ENCODE data around the gene CCR1. TPM values are rescaled to one million over a fixed set of nuclear protein-coding genes. Genes with fewer than 3 reads are reported as not detected.

Gene CCR1
- total RNA-seq, 4 donors from 2014 or later: 4.0 to 25.2 (median 8.6) TPM

- no peaks in the 10 kb centered on the region for H3K36me3 ChIP-seq
- H3K9me3 ChIP-seq: no peaks in the 10 kb centered on the region
- 78 to 82% methylated on average over 2 of the region's 2 CpGs for WGBS, 2 donors
- no peak for DNase-seq (ENCODE audit: low spot score in 2 of 2)
- no peak overlapping the region for H3K4me3 ChIP-seq
- no peak for TF ChIP-seq POLR2A (IDR thresholded peaks at IDR 0.05)
- TF ChIP-seq EP300 (IDR thresholded peaks at IDR 0.05): no peak
- TF ChIP-seq CTCF (IDR thresholded peaks at IDR 0.05): no peak
- no peaks in the 10 kb centered on the region for H3K27me3 ChIP-seq
- no peak overlapping the region for H3K27ac ChIP-seq
- peaks cover 0 to 7% (median 0%) of the 10 kb centered on the region in 4 donors for H3K4me1 ChIP-seq
These were observed 31.8 kb upstream of the CCR1 start for GRCh38 chr3:46239952-46240351.

GRCh38 chr3:46239301-46239938 is 31.3 kb upstream of the CCR1 start:
- WGBS, 2 donors: 69 to 75% methylated on average over 3 of the region's 3 CpGs
- TF ChIP-seq CTCF (IDR thresholded peaks at IDR 0.05) (no peak), POLR2A (IDR thresholded peaks at IDR 0.05) (no peak), EP300 (IDR thresholded peaks at IDR 0.05) (no peak)
- DNase-seq (ENCODE audit: low spot score in 2 of 2): no peak
- Histone ChIP-seq H3K4me3 (no peak overlapping the region), H3K36me3 (no peaks in the 10 kb centered on the region), H3K27me3 (no peaks in the 10 kb centered on the region), H3K9me3 (no peaks in the 10 kb centered on the region), H3K27ac (no peak overlapping the region), H3K4me1 (peaks cover 0 to 7% (median 0%) of the 10 kb centered on the region in 4 donors)

GRCh38 chr3:46238386-46238785 is 30.3 kb upstream of the CCR1 start:
- H3K4me1 ChIP-seq: peaks cover 0 to 7% (median 0%) of the 10 kb centered on the region in 4 donors
- no peak overlapping the region for H3K27ac ChIP-seq
- no peaks in the 10 kb centered on the region for H3K27me3 ChIP-seq
- no peak for DNase-seq (ENCODE audit: low spot score in 2 of 2)
- WGBS, 2 donors: 80 to 85% methylated on average over 4 of the region's 4 CpGs
- TF ChIP-seq POLR2A (IDR thresholded peaks at IDR 0.05) (no peak), EP300 (IDR thresholded peaks at IDR 0.05) (no peak), CTCF (IDR thresholded peaks at IDR 0.05) (no peak)
- H3K4me3 ChIP-seq: no peak overlapping the region
- no peaks in the 10 kb centered on the region for H3K9me3 ChIP-seq
- H3K36me3 ChIP-seq: no peaks in the 10 kb centered on the region

GRCh38 chr3:46236294-46237054 is 28.4 kb upstream of the CCR1 start:
- Histone ChIP-seq H3K4me3 (no peak overlapping the region), H3K4me1 (no peaks in the 10 kb centered on the region), H3K36me3 (no peaks in the 10 kb centered on the region), H3K27ac (no peak overlapping the region), H3K27me3 (no peaks in the 10 kb centered on the region), H3K9me3 (no peaks in the 10 kb centered on the region)
- TF ChIP-seq EP300 (IDR thresholded peaks at IDR 0.05) (no peak), POLR2A (IDR thresholded peaks at IDR 0.05) (no peak), CTCF (IDR thresholded peaks at IDR 0.05) (no peak)
- WGBS, 2 donors: 75 to 77% methylated on average over 5 of the region's 5 CpGs
- DNase-seq (ENCODE audit: low spot score in 2 of 2): no peak

GRCh38 chr3:46235425-46235824 is 27.3 kb upstream of the CCR1 start:
- no peak for DNase-seq (ENCODE audit: low spot score in 2 of 2)
- Histone ChIP-seq H3K27me3 (no peaks in the 10 kb centered on the region), H3K9me3 (no peaks in the 10 kb centered on the region), H3K4me1 (no peaks in the 10 kb centered on the region), H3K27ac (no peak overlapping the region), H3K36me3 (no peaks in the 10 kb centered on the region), H3K4me3 (no peak overlapping the region)
- 54 to 60% methylated on average over 2 of the region's 2 CpGs for WGBS, 2 donors
- TF ChIP-seq POLR2A (IDR thresholded peaks at IDR 0.05): no peak
- no peak for TF ChIP-seq EP300 (IDR thresholded peaks at IDR 0.05)
- TF ChIP-seq CTCF (IDR thresholded peaks at IDR 0.05): no peak
